Heart left ventricle (tissue), 13 donors: ENCODE measurements around the gene TMEM8B.
A peak's percentile ranks its signal among the peaks of the same experiment; 100 is the strongest.

ENCODE experiments used
- POLR2A ChIP-seq, 2 donors: fragments of 450-650 bp; IDR thresholded peaks; one replicate each; pipeline ENCODE4 v1.6.1; 2017; ENCODE audit warnings: antibody characterized with exemption in 2 of 2, mild to moderate bottlenecking in 2 of 2, moderate library complexity in 2 of 2
- TF ChIP-seq, protein P1 (sequence below), 12 donors: fragments of 200-600 bp; sonication (generic) in 4 of 12; IDR thresholded peaks; one replicate each; pipeline versions ENCODE4 v1.5.0 to v1.8.0; 2018 to 2022; ENCODE audit warnings: antibody characterized with exemption in 12 of 12, mild to moderate bottlenecking in 5 of 12
- donor health status: ischemic (EF 13 %, LVEDD 7.1; RV severe dilation, severe dysfunction).
- donor health status: DM: no; HTN: yes; CAD: no.
- donor health status: DM: no; HTN: no; CAD: no.
- donor health status: ischemic (EF 25% LVEDD 6.9; RV normal size, moderate dysfunction).
- donor health status: ischemic (EF 25% LVEDD 5.7; RV mildly dilated, moderate dysfunction).
- donor health status: ischemic (EF 35%, LVEDD 5.7; RV mildly dilated, moderate dysfunction).
- donor health status: nonischemic (EF 11% LVEDD 7.7; RV severe dilation, severe dysfunction).
- donor health status: DM: yes; HTN: yes; CAD: no.
- donor health status: PGD.
- donor health status: ischemic (EF 29% LVEDD 5.4; RV normal size, mild dysfunction).
- donor health status: nonischemic (EF 23%, LVEDD 6.1; RV moderate dilation, normal function).

GRCh38 chr9:35909274-35909673 is 80.2 kb downstream of the TMEM8B start, which contains the start of gene SPAAR:
- TF ChIP-seq POLR2A (IDR thresholded peaks at IDR 0.05), result peak in 1 of 2 donors; percentile 16
- TF ChIP-seq, protein P1, sequence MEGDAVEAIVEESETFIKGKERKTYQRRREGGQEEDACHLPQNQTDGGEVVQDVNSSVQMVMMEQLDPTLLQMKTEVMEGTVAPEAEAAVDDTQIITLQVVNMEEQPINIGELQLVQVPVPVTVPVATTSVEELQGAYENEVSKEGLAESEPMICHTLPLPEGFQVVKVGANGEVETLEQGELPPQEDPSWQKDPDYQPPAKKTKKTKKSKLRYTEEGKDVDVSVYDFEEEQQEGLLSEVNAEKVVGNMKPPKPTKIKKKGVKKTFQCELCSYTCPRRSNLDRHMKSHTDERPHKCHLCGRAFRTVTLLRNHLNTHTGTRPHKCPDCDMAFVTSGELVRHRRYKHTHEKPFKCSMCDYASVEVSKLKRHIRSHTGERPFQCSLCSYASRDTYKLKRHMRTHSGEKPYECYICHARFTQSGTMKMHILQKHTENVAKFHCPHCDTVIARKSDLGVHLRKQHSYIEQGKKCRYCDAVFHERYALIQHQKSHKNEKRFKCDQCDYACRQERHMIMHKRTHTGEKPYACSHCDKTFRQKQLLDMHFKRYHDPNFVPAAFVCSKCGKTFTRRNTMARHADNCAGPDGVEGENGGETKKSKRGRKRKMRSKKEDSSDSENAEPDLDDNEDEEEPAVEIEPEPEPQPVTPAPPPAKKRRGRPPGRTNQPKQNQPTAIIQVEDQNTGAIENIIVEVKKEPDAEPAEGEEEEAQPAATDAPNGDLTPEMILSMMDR (IDR thresholded peaks at IDR 0.05), result no peak
